Liver (tissue), 9 donors: Measurements from ENCODE around the gene ERBB4. TPM values are rescaled to one million over a fixed set of nuclear protein-coding genes. Genes with fewer than 3 reads are reported as not detected.
"Not testable (repeated sequence)": the region's sequence is repeated elsewhere in the genome, so short reads cannot be mapped to it uniquely, and the experiment has no call there.

Experiments used
- DNase-seq: peaks from one replicate; pipeline ENCODE4 v3.0.0-alpha.2; 2017; ENCODE audit warnings: low spot score
- H3K27ac ChIP-seq, 2 donors: one replicate each; pipeline ENCODE4 v1.7.0; 2013; ENCODE audit warnings: inconsistent platforms in 2 of 2, low read length in 2 of 2, control low read depth in 1 of 2, low read depth in 1 of 2, mild to moderate bottlenecking in 1 of 2
- H3K27me3 ChIP-seq, 4 donors: one replicate each; pipeline versions ENCODE4 v1.6.1 to v1.7.0; 2013; ENCODE audit warnings: low read length in 3 of 4, inconsistent platforms in 1 of 4, mild to moderate bottlenecking in 1 of 4, moderate library complexity in 1 of 4; ENCODE audit not compliant: control insufficient read depth in 4 of 4, insufficient read depth in 4 of 4
- H3K36me3 ChIP-seq, 4 donors: one replicate each; pipeline versions ENCODE4 v1.6.1 to v1.7.0; 2013; ENCODE audit warnings: low read length in 3 of 4, mild to moderate bottlenecking in 3 of 4, low read depth in 1 of 4, moderate library complexity in 1 of 4; ENCODE audit not compliant: control insufficient read depth in 4 of 4, insufficient read depth in 3 of 4
- H3K4me1 ChIP-seq, 4 donors: one replicate each; pipeline versions ENCODE4 v1.6.1 to v1.7.0; 2013; ENCODE audit warnings: low read length in 3 of 4, mild to moderate bottlenecking in 3 of 4, moderate library complexity in 1 of 4; ENCODE audit not compliant: control insufficient read depth in 4 of 4, insufficient read depth in 4 of 4
- H3K4me3 ChIP-seq, 3 donors: one replicate each; pipeline versions ENCODE4 v1.6.1 to v1.7.0; 2013; ENCODE audit warnings: low read length in 3 of 3, control low read depth in 1 of 3, low read depth in 1 of 3, mild to moderate bottlenecking in 1 of 3
- H3K9ac ChIP-seq, 2 donors: one replicate each; pipeline ENCODE4 v1.7.0; 2013; ENCODE audit warnings: low read length in 2 of 2, mild to moderate bottlenecking in 2 of 2, moderate library complexity in 2 of 2, control low read depth in 1 of 2, low read depth in 1 of 2
- H3K9me3 ChIP-seq, 4 donors: one replicate each; pipeline versions ENCODE4 v1.6.1 to v1.7.0; 2013; ENCODE audit warnings: low read length in 3 of 4; ENCODE audit not compliant: control insufficient read depth in 4 of 4
- ATF3 ChIP-seq: IDR thresholded peaks from 2 replicates; pipeline ENCODE4 v1.6.1; 2016; ENCODE audit warnings: antibody characterized with exemption
- EGR1 ChIP-seq, 2 donors: IDR thresholded peaks; 2 replicates each; pipeline ENCODE4 v1.6.1; 2016 to 2018; ENCODE audit warnings: antibody characterized with exemption in 2 of 2, low read depth in 2 of 2
- FOXA1 ChIP-seq: IDR thresholded peaks from 2 replicates; pipeline ENCODE4 v1.6.1; 2016; ENCODE audit warnings: antibody characterized with exemption
- FOXA2 ChIP-seq: IDR thresholded peaks from 2 replicates; pipeline ENCODE4 v1.6.1; 2016; ENCODE audit warnings: antibody characterized with exemption
- HNF4A ChIP-seq, 2 donors: conservative IDR thresholded peaks; 2 replicates each; pipeline ENCODE4 v1.6.1; 2016; ENCODE audit warnings: antibody characterized with exemption in 2 of 2, mild to moderate bottlenecking in 2 of 2
- HNF4G ChIP-seq: IDR thresholded peaks from 2 replicates; pipeline ENCODE4 v1.6.1; 2016; ENCODE audit warnings: antibody characterized with exemption
- MAX ChIP-seq: IDR thresholded peaks from 2 replicates; pipeline ENCODE4 v1.6.1; 2016; ENCODE audit warnings: antibody characterized with exemption
- RAD21 ChIP-seq, 2 donors: IDR thresholded peaks; 2 replicates each; pipeline ENCODE4 v1.6.1; 2016; ENCODE audit warnings: antibody characterized with exemption in 2 of 2, mild to moderate bottlenecking in 2 of 2
- REST ChIP-seq: IDR thresholded peaks from 2 replicates; pipeline ENCODE4 v1.6.1; 2016; ENCODE audit warnings: antibody characterized with exemption, mild to moderate bottlenecking
- RXRA ChIP-seq, 2 donors: IDR thresholded peaks; 2 replicates each; pipeline ENCODE4 v1.6.1; 2017 to 2018; ENCODE audit warnings: antibody characterized with exemption in 2 of 2, mild to moderate bottlenecking in 1 of 2
- TAF1 ChIP-seq: conservative IDR thresholded peaks from 2 replicates; pipeline ENCODE4 v1.6.1; 2016; ENCODE audit warnings: antibody characterized with exemption, mild to moderate bottlenecking
- WGBS: extraction: QIAGEN DNeasy Blood & Tissue Kit; methylation state at CpG from one replicate; pipeline ENCODE4 v1.1.7; 2013; 5-methylcytosine and 5-hydroxymethylcytosine counted together
- polyA plus RNA-seq, 2 donors: library from polyadenylated mRNA; stranded (reverse) in 1 of 2; unstranded in 1 of 2; fragments of 200-250 nt in 1 of 2; fragments of >200 nt in 1 of 2; fragmentation: Nextera tagmentation in 1 of 2; extraction: Ambion mirVana in 1 of 2; gene quantifications; one replicate each; pipeline versions ENCODE4 v1.2.1 to v1.2.3, GENCODE V29; 2013 to 2015
- total RNA-seq, 2 donors: library from RNA; depleted of rRNA; stranded (reverse); fragments of >200 nt; gene quantifications; one replicate each; pipeline ENCODE4 v1.2.3, GENCODE V29; 2014
- TF ChIP-seq, protein P1 (sequence below): fragments of 150-350 bp; IDR thresholded peaks from 2 replicates; pipeline ENCODE4 v1.5.1; 2017; ENCODE audit warnings: improper control_type of control experiment, low read depth, low read length; ENCODE audit not compliant: missing input control
- TF ChIP-seq, protein P2 (sequence below): IDR thresholded peaks from 2 replicates; pipeline ENCODE4 v1.6.1; 2016; ENCODE audit warnings: antibody characterized with exemption
- donor health status: healthy.
- donor health status: healthy.
- donor health status: healthy.
- donor health status: healthy.
- donor health status: healthy.

Gene ERBB4
- total and polyA plus RNA-seq, 4 donors, result 0.03 to 0.42 TPM; not detected in 2

DNA sequence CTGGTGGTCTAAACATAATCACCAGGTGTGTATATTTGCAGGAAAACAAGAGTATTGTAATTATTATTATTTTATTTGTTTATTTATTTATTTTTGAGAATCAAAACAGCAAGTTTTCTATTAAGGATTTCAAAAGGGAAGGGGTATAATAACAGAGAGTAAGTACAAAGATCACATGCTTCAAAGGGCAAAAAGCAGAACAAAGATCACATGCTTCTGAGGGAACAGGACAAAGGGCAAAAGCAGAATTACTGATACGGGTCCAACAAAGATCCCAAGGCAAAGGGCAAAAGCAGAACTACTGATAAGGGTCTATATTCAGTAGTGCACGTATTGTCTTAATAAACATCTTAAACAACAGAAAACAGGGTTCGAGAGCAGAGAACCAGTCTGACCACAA, 528.3 kb downstream of the ERBB4 start:
- H3K9me3 ChIP-seq, H3K9ac ChIP-seq, H3K4me1 ChIP-seq, H3K27me3 ChIP-seq, H3K27ac ChIP-seq, DNase-seq, H3K36me3 ChIP-seq, H3K4me3 ChIP-seq: not testable (repeated sequence)
- 62% methylated on average over 3 of the region's 3 CpGs for WGBS

DNA sequence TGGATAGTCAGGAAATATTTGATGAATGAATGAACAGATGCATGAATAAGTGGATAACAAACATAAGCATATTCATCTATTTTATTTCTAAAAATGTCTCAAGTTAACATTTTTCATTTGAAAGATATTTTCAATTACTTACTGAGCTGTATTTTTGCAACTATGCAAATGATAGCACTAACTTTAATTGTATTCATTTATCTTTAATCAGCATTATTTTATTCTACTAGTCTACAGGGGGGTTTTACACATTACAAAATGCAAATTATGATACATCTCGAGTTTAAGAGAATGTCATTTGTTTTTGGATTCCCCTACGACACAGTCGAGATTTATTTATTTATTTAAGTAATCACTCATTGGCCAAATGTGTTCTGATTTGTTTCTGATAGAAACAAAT, 530.6 kb downstream of the ERBB4 start:
- no peak overlapping the region for H3K9ac ChIP-seq
- no peaks in the 10 kb centered on the region for H3K4me1 ChIP-seq
- no peak overlapping the region for H3K27ac ChIP-seq
- no peak overlapping the region for H3K4me3 ChIP-seq
- TF ChIP-seq HNF4A (conservative IDR thresholded peaks at IDR 0.05), result no peak
- no peak for TF ChIP-seq HNF4G
- no peak for TF ChIP-seq ATF3
- TF ChIP-seq FOXA2, result no peak
- no peak for TF ChIP-seq RXRA (IDR thresholded peaks at IDR 0.05)
- H3K27me3 ChIP-seq, result no peaks in the 10 kb centered on the region
- no peak for DNase-seq
- H3K9me3 ChIP-seq, result no peaks in the 10 kb centered on the region
- no peaks in the 10 kb centered on the region for H3K36me3 ChIP-seq
- 44% methylated on average over 3 of the region's 3 CpGs for WGBS

- TF ChIP-seq, protein P1, sequence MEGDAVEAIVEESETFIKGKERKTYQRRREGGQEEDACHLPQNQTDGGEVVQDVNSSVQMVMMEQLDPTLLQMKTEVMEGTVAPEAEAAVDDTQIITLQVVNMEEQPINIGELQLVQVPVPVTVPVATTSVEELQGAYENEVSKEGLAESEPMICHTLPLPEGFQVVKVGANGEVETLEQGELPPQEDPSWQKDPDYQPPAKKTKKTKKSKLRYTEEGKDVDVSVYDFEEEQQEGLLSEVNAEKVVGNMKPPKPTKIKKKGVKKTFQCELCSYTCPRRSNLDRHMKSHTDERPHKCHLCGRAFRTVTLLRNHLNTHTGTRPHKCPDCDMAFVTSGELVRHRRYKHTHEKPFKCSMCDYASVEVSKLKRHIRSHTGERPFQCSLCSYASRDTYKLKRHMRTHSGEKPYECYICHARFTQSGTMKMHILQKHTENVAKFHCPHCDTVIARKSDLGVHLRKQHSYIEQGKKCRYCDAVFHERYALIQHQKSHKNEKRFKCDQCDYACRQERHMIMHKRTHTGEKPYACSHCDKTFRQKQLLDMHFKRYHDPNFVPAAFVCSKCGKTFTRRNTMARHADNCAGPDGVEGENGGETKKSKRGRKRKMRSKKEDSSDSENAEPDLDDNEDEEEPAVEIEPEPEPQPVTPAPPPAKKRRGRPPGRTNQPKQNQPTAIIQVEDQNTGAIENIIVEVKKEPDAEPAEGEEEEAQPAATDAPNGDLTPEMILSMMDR, result peak; percentile 18
- TF ChIP-seq RAD21 (IDR thresholded peaks at IDR 0.05) (peak in 1 of 2 donors; percentile 17), TAF1 (no peak)
- no peak for DNase-seq
- Histone ChIP-seq H3K27me3 (no peaks in the 10 kb centered on the region), H3K4me1 (no peaks in the 10 kb centered on the region), H3K36me3 (no peaks in the 10 kb centered on the region), H3K27ac (no peak overlapping the region), H3K9ac (no peak overlapping the region), H3K9me3 (no peaks in the 10 kb centered on the region), H3K4me3 (no peak overlapping the region)
- 35% methylated on average over 6 of the region's 6 CpGs for WGBS
Observed at GRCh38 chr2:212005085-212005671, 533.4 kb downstream of the ERBB4 start.

- 49% methylated on average over 1 of the region's 1 CpG for WGBS
- DNase-seq, result no peak
- Histone ChIP-seq H3K9me3 (no peaks in the 10 kb centered on the region), H3K9ac (no peak overlapping the region), H3K4me3 (no peak overlapping the region), H3K36me3 (no peaks in the 10 kb centered on the region), H3K4me1 (no peaks in the 10 kb centered on the region), H3K27ac (no peak overlapping the region), H3K27me3 (no peaks in the 10 kb centered on the region)
- TF ChIP-seq EGR1 (IDR thresholded peaks at IDR 0.05; ENCODE audit: low read depth in 2 of 2) (no peak), FOXA1 (no peak), TAF1 (no peak), REST (no peak), MAX (no peak), HNF4G (no peak)
- TF ChIP-seq, protein P2, sequence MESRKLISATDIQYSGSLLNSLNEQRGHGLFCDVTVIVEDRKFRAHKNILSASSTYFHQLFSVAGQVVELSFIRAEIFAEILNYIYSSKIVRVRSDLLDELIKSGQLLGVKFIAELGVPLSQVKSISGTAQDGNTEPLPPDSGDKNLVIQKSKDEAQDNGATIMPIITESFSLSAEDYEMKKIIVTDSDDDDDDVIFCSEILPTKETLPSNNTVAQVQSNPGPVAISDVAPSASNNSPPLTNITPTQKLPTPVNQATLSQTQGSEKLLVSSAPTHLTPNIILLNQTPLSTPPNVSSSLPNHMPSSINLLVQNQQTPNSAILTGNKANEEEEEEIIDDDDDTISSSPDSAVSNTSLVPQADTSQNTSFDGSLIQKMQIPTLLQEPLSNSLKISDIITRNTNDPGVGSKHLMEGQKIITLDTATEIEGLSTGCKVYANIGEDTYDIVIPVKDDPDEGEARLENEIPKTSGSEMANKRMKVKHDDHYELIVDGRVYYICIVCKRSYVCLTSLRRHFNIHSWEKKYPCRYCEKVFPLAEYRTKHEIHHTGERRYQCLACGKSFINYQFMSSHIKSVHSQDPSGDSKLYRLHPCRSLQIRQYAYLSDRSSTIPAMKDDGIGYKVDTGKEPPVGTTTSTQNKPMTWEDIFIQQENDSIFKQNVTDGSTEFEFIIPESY, result no peak
- TF ChIP-seq, protein P1, result no peak
Observed at GRCh38 chr2:212001325-212001724, 537.3 kb downstream of the ERBB4 start.
